Activated CD4-positive, alpha-beta T cell treated with anti-CD3 and anti-CD28 coated beads, Interleukin-2, amount 50 U/mL, for 48 hours (primary cell): Measurements from ENCODE around the gene LMNA.
"Not testable (repeated sequence)": the region's sequence is repeated elsewhere in the genome, so short reads cannot be mapped to it uniquely, and the experiment has no call there.

Experiments
- DNase-seq, 2 experiments: peaks; one replicate each; pipeline ENCODE4 v3.0.0-alpha.2; 2020

LMNA gene

GRCh38 chr1:156104861-156105832 lies 9.4 kb upstream of the LMNA start:
- DNase-seq, result no peak

GRCh38 chr1:156106624-156107488 lies 7.7 kb upstream of the LMNA start:
- DNase-seq, result no peak

GRCh38 chr1:156108057-156108456 lies 6.5 kb upstream of the LMNA start:
- no peak for DNase-seq

- DNase-seq, result no peak
These were observed 5.8 kb upstream of the LMNA start for GRCh38 chr1:156108664-156109241.

- no peak for DNase-seq
These were observed 4.3 kb upstream of the LMNA start for GRCh38 chr1:156110252-156110651.

GRCh38 chr1:156111355-156111962 lies 3.1 kb upstream of the LMNA start:
- DNase-seq, result no peak

GRCh38 chr1:156112276-156113137 lies 2.0 kb upstream of the LMNA start:
- no peak for DNase-seq

GRCh38 chr1:156113282-156113950 lies 1.1 kb upstream of the LMNA start:
- no peak for DNase-seq

- DNase-seq, result no peak
These were observed 505 bp downstream of the LMNA start for GRCh38 chr1:156114919-156115513.

- DNase-seq, result no peak
These were observed 1.2 kb downstream of the LMNA start for GRCh38 chr1:156115514-156116374.

GRCh38 chr1:156116731-156117130 lies 2.2 kb downstream of the LMNA start:
- DNase-seq, result not testable (repeated sequence)

- no peak for DNase-seq
These were observed 3.1 kb downstream of the LMNA start for GRCh38 chr1:156117414-156118176.

GRCh38 chr1:156118177-156118868 lies 3.8 kb downstream of the LMNA start:
- DNase-seq, result no peak

GRCh38 chr1:156119503-156120209 lies 5.1 kb downstream of the LMNA start:
- DNase-seq, result no peak

GRCh38 chr1:156120318-156120717 lies 5.8 kb downstream of the LMNA start:
- DNase-seq, result no peak

- DNase-seq, result not testable (repeated sequence)
These were observed 6.5 kb downstream of the LMNA start for GRCh38 chr1:156121005-156121404.

- DNase-seq, result no peak
These were observed 6.9 kb downstream of the LMNA start for GRCh38 chr1:156121457-156121856.

- no peak for DNase-seq
These were observed 7.6 kb downstream of the LMNA start for GRCh38 chr1:156122086-156122485.
